ENCODE data around the gene TMEM39A. TPM values are rescaled to one million over a fixed set of nuclear protein-coding genes. Genes with fewer than 3 reads are reported as not detected.

TMEM39A gene
- total RNA-seq, 2 experiments from 2014 or later, result 54.1 to 58.0 TPM

- no peak for DNase-seq
- Histone ChIP-seq H3K9me3 (ENCODE audit: control insufficient read depth in 1 of 2, insufficient read depth in 1 of 2, low read length in 2 of 2) (no peaks in the 10 kb centered on the region), H3K4me1 (ENCODE audit: insufficient read depth, low read length) (no peaks in the 10 kb centered on the region), H3K36me3 (ENCODE audit: insufficient read depth, low read length) (peaks cover 29% of the 10 kb centered on the region), H3K27ac (ENCODE audit: low read depth in 1 of 2, low read length in 2 of 2) (no peak overlapping the region), H3K27me3 (ENCODE audit: control insufficient read depth in 1 of 2, insufficient read depth in 2 of 2, low read length in 2 of 2) (no peaks in the 10 kb centered on the region), H3K4me3 (ENCODE audit: low read length) (no peak overlapping the region)
- Mint-ChIP-seq H3K4me1 (ENCODE audit: low read depth) (no peaks in the 10 kb centered on the region), H3K27me3 (no peaks in the 10 kb centered on the region), H3K4me3 (no peak overlapping the region), H3K36me3 (ENCODE audit: low read depth) (peaks cover 43% of the 10 kb centered on the region), H3K9me3 (no peaks in the 10 kb centered on the region), H3K27ac (no peak overlapping the region)
- CTCF ChIA-PET, result no interaction called here
- no peak for ATAC-seq (ENCODE audit: poor library complexity)
- TF ChIP-seq CTCF (IDR thresholded peaks at IDR 0.05), result no peak
- intact Hi-C loops (cut with DNase I, micrococcal nuclease), result no loop called here
- POLR2A ChIA-PET, result no interaction called here
Measured at GRCh38 chr3:119403201-119403600, 60.2 kb downstream of the TMEM39A start.

- TF ChIP-seq CTCF (IDR thresholded peaks at IDR 0.05), result no peak
- DNase-seq (no peak), ATAC-seq (ENCODE audit: poor library complexity) (no peak)
- Mint-ChIP-seq H3K27me3 (no peaks in the 10 kb centered on the region), H3K27ac (no peak overlapping the region), H3K36me3 (ENCODE audit: low read depth) (peaks cover 43% of the 10 kb centered on the region), H3K4me1 (ENCODE audit: low read depth) (no peaks in the 10 kb centered on the region), H3K4me3 (no peak overlapping the region), H3K9me3 (no peaks in the 10 kb centered on the region)
- ChIA-PET CTCF (no interaction called here), POLR2A (no interaction called here)
- peaks cover 29% of the 10 kb centered on the region for H3K36me3 ChIP-seq (ENCODE audit: insufficient read depth, low read length)
- no peaks in the 10 kb centered on the region for H3K9me3 ChIP-seq (ENCODE audit: control insufficient read depth in 1 of 2, insufficient read depth in 1 of 2, low read length in 2 of 2)
- H3K27ac ChIP-seq (ENCODE audit: low read depth in 1 of 2, low read length in 2 of 2), result no peak overlapping the region
- no peaks in the 10 kb centered on the region for H3K4me1 ChIP-seq (ENCODE audit: insufficient read depth, low read length)
- H3K4me3 ChIP-seq (ENCODE audit: low read length), result no peak overlapping the region
- no peaks in the 10 kb centered on the region for H3K27me3 ChIP-seq (ENCODE audit: control insufficient read depth in 1 of 2, insufficient read depth in 2 of 2, low read length in 2 of 2)
- intact Hi-C loops (cut with DNase I, micrococcal nuclease), result no loop called here
Measured at GRCh38 chr3:119402791-119403190, 60.6 kb downstream of the TMEM39A start.

- Mint-ChIP-seq H3K4me3 (no peak overlapping the region), H3K27ac (no peak overlapping the region), H3K27me3 (no peaks in the 10 kb centered on the region), H3K4me1 (ENCODE audit: low read depth) (no peaks in the 10 kb centered on the region), H3K36me3 (ENCODE audit: low read depth) (peaks cover 49% of the 10 kb centered on the region), H3K9me3 (no peaks in the 10 kb centered on the region)
- ATAC-seq (ENCODE audit: poor library complexity) (no peak), DNase-seq (no peak)
- TF ChIP-seq CTCF (IDR thresholded peaks at IDR 0.05), result no peak
- Histone ChIP-seq H3K4me1 (ENCODE audit: insufficient read depth, low read length) (no peaks in the 10 kb centered on the region), H3K27ac (ENCODE audit: low read depth in 1 of 2, low read length in 2 of 2) (no peak overlapping the region), H3K9me3 (ENCODE audit: control insufficient read depth in 1 of 2, insufficient read depth in 1 of 2, low read length in 2 of 2) (no peaks in the 10 kb centered on the region), H3K27me3 (ENCODE audit: control insufficient read depth in 1 of 2, insufficient read depth in 2 of 2, low read length in 2 of 2) (no peaks in the 10 kb centered on the region), H3K4me3 (ENCODE audit: low read length) (no peak overlapping the region), H3K36me3 (ENCODE audit: insufficient read depth, low read length) (peaks cover 29% of the 10 kb centered on the region)
- POLR2A ChIA-PET, result no interaction called here
- intact Hi-C loops (cut with DNase I, micrococcal nuclease), result no loop called here
- CTCF ChIA-PET, result no interaction called here
Measured at GRCh38 chr3:119401503-119402440, 61.6 kb downstream of the TMEM39A start.
